GM19452 (cell line): ENCODE results near the gene G6PC3.
"Not testable (repeated sequence)": the region's sequence is repeated elsewhere in the genome, so short reads cannot be mapped to it uniquely, and the experiment has no call there.

Experiments used
- ATAC-seq: cut with Tn5 transposase; IDR thresholded peaks from one replicate; pipeline ENCODE4 v1.9.1; 2021; ENCODE audit not compliant: unreplicated experiment

G6PC3 gene

GRCh38 chr17:44082256-44082927, 11.9 kb downstream of the G6PC3 start:
- ATAC-seq, result no peak

DNA sequence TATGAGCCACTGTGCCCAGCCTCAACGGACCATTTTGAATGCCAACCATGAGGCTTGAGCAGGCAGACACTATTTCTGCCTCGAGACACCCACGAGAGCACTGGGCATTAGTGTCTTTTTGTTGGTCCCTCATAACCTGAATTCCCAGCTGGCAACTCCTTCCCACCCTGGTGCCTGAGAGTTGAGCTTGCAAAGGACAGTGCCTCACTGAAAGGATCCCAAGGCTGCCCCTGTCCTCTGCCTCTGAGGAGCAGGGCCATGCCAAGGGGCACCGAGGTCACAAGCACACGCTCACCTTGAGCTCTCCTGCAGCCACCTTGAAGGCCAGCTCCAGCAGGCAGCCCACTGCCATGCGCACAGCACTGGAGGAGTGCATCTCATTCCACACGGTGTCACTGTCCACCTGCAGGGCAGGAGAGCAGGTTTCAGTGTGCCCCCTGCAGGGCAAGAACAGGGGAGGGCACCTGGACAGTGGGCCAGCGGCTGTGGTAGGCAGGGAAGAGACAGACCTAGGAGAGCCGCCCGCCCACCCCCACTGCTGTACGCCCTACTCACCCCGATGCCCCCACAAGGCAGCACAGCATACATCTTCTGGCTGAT, 12.8 kb downstream of the G6PC3 start:
- ATAC-seq, result no peak

DNA sequence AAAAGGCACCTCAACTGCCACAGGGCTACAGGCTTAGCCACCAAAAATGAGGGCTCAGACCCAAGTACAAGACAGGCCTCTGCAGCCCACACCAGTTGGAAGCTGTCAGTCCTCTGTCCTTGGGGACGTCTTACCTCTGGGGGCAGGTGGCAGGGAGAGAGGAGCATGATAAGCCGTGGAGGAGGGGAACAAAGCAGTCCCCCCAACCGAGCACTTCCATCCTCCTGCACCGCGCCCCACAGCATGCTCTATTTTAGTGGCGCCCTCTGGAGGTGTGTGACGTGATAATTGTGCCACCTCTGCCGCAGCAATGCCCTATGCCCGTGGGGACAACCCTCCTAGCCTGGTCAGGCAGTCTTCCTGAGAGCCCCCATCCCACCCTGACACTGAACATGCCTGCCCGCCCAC, 13.6 kb downstream of the G6PC3 start:
- ATAC-seq, result no peak

DNA sequence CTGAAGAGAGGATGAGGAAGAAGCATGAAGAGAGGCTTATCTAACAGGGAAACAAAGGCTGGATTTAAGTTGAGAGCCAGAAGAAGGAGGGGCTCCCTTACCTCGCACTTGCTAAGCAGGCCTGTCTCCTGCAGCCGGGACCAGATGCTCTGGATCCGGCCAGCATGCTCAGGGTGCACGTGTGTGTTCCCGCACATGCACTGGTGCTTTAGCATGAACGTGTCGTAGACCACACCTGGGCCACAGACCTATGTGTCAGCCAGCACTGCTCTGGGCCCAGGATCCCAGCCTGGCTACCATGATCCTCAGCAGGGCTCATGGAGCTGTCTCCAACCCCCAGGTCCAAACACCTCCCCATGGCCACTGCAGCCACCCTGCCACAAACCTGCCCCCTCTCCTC, 14.4 kb downstream of the G6PC3 start:
- no peak for ATAC-seq

DNA sequence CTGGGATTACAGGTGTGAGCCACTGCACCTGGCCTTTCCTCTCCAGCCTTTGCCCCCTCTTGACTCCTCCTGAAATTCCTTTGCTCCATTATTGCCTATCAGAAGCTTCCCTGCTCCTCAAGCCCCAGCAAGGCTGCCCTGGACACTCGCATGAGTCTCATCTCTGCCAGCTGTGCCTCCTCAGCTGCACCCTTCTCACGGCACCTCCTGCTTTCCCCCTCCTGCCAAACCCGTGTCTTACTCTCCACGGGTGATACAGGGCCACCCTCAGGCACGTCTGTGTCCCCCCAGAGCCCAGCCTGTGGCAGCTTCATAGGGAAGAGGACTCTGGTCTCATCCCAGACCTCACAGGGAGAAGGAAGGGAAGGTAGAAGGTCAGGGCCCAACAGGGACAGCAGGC, 15.4 kb downstream of the G6PC3 start:
- no peak for ATAC-seq

GRCh38 chr17:44086364-44087311, 16.1 kb downstream of the G6PC3 start:
- no peak for ATAC-seq

GRCh38 chr17:44087319-44087718, 16.8 kb downstream of the G6PC3 start:
- no peak for ATAC-seq

- ATAC-seq, result no peak
These were observed 17.7 kb downstream of the G6PC3 start for GRCh38 chr17:44088254-44088653.

DNA sequence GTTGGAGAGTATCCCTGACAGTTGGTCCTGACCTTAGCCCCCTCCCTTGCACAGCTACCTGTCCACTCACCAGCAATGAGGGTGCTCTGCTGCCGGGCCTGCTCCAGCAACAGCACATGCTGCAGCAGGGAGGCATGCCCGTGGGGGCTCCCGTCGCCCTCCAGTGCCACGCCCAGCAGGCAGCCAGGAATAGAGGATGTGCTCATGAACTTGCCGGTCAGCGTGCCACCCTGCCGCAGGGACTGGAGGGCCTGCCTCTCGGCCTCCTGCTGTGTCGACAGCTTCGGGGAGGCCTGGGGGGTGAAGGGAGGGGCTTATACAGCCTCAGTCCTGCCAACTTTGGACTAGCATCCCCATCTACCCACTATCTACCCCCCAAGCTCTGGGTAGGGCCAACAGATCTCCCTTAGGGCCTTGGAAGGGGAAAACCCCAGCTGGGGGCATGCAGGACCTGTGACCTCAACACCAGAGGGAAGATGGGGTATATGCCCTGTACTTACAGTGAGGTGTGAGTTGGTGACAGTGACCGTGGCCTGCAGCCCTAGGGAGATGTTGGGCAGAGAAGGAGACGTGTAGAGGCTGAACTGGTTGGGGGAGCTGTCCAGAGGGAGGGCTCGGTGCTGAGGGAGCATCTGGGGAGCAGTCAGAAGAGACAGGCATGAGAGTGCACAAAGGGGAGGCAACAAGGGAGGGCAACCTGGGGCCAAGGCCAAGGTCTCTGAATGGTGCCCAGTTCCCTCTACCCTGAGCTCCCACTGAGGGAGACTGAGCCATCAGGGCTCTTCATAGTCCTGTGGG, 20.9 kb downstream of the G6PC3 start:
- no peak for ATAC-seq

DNA sequence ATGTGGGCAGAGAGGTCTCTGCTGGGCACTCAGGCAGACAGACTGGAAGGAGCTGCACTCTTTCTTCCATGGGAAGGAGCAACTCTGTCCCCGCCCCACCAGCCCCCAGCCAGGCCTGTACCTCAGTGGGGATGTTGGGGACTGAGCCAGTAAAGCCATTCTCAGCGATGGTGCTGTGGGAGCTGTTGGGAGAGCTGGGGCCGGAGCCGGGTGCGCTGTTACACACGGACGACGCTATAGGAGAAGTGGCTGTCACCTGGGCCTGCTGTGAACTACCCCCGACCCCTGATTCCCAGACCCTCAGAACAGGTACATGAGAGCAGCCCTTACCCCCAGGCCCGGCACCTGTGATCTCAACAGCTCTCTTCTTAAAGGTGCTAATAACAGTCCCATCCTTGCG, 21.5 kb downstream of the G6PC3 start:
- no peak for ATAC-seq

DNA sequence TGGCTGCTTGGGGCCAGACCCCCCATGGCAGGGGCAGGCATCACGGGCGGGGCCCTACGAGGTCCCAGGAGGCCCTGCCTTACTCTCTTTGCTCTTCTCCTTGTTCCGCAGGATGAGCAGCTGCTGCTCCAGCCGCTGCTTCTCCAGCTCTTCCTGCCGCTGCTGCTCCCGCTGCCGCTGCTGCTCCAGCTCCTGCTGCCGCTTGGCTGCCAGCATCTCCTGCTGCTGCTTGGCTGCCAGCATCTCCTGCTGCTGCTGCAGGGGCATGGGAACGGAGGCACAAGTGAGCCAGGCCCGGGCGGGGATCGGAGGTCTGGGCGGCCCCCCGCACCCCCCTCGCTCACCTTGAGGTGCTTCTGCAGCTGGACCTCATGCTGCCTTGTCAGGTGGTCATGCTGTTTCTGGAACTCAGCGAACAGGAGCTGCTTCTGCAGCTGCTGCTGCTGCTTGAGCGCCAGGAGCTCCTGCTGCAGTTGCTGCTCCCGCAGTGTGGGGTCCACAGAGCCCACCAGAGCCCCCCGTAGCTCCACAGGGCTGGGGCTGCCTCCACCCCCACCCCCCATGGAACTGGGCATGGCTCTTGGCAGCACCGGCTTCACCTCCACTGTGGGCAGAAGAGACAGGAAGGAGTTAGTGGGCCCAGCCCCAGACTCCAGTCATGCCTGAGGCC, 22.8 kb downstream of the G6PC3 start:
- no peak for ATAC-seq

- ATAC-seq, result no peak
These were observed 24.3 kb downstream of the G6PC3 start for GRCh38 chr17:44094701-44095387.

- no peak for ATAC-seq
These were observed 24.8 kb downstream of the G6PC3 start for GRCh38 chr17:44095388-44095646.

DNA sequence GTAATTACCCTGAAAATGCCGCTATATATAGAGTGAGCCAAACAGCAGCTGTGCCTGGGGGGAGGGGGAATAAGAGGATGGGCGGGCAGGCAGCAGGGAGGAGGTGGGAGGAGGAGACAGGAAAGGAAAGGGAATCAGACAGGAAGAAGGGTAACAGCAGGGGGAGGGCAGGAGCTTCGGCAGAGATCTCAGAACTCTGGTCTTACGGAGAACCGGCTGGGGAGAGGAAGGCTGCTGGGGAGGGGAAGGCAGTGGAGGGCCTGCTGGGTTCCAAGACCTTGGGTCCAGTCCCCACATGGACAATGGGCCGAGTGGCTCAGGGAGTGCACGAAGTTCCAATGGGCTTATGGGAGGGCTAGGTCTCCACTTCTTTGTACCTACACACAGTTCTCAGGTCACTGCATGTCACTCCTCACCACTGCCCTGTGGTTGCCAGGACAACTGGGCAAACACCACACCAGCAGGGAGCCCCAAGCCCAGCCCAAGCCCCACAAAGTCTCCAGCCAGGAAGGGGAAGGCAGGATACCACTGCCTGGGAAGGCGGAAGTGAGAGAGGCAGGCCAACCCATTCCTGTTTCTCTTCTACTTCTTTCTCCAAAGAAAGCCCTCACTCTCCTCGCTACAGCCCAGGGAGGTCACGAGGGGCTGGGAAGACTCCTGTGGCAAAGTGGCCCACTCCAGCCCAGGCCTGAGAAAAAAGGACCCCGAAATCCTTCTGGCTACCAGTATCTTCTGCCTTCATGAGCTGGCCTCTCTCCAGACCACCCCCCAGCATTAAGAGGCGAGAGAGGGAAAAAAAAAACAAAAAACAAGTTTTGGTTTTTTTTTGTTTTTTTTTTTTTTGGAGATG, 25.3 kb downstream of the G6PC3 start:
- no peak for ATAC-seq

DNA sequence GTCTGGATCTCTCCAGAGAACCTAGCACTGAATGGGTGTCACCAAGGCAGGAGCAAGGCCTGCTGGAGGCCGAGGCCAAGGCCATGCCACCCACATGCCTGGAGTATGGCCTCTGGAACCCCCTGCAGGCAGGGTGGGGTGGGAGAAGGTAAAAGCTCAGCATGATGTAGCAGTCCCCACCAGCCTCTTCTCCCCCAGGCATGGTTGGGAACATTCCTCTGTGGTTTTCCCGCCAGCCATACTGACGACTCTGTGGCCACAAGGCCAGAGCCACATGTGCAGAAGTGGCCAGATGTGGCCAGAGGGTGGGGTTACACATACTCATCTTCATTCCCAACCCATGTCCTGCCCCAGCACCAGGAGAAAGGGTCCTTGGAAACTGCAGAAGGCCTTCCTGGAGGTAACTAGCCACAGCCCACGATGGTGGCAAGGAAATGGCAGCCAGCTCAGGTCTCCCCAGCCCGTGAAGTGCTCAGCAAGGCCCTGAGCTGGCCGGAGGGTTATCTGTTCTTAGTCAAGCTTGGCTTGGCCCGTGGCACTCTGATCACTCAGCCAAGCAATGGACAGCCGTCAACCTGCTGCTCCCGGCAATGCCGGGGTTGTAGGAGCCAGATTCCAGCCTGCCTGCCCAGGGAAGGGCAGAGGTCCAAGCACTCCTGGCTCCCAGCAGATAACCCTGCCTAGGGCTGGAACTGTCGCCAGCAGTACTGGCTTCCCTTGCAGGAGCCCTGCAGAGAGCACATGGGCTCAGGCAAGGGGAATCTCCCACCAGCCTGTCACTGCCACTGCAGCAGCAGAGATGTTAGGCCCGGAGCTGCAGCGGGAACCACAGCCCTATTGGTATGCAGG, 26.8 kb downstream of the G6PC3 start:
- no peak for ATAC-seq

GRCh38 chr17:44101858-44102257, 31.3 kb downstream of the G6PC3 start:
- not testable (repeated sequence) for ATAC-seq

GRCh38 chr17:44102849-44103622, 32.5 kb downstream of the G6PC3 start:
- no peak for ATAC-seq

DNA sequence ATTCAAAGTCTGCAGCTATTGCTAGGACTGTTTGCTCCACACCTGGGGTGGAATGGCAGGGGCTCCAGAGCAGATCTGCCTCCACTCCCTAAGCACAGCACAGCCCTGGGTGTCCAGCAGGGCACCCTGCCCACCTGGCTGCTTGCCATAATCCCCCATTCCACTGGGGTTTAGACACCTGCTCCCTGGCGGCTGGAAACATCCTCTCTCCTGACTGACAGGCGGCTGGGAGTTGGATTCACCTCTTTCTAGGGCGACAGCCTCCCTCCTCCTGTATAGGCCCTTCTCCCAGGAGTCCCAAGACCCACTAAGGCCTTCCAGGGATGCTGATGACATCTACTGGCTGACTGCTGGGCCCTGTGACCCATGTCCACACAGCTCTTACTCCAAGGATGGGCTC, 34.9 kb downstream of the G6PC3 start:
- ATAC-seq, result no peak
